SU-DHL-6 (cell line): ENCODE results near the gene SCIMP.

Source experiments
- H2AFZ ChIP-seq: fragments of 200-600 bp; sonication (generic); 2 replicates; pipeline ENCODE4 v1.6.1; 2014; ENCODE audit warnings: low read depth, mild to moderate bottlenecking, moderate library complexity, mixed read lengths, antibody characterized with exemption, low read length; ENCODE audit not compliant: severe bottlenecking
- H3F3A ChIP-seq: fragments of 200-600 bp; shearing (Covaris generic); 2 replicates; pipeline ENCODE4 v1.6.0; 2016; ENCODE audit warnings: antibody characterized with exemption, mild to moderate bottlenecking; ENCODE audit not compliant: insufficient read depth
- H3K27ac ChIP-seq: fragments of 200-600 bp; sonication (generic); 2 replicates; pipeline ENCODE4 v1.5.1; 2016; ENCODE audit warnings: low read depth, mild to moderate bottlenecking, low read length, moderate library complexity, mixed read lengths
- H3K27me3 ChIP-seq: fragments of 200-600 bp; sonication (generic), shearing (Covaris generic); 2 replicates; pipeline ENCODE4 v1.6.0; 2014; ENCODE audit warnings: mild to moderate bottlenecking, low read length
- H3K36me3 ChIP-seq: fragments of 200-600 bp; sonication (generic); 2 replicates; pipeline ENCODE4 v1.6.1; 2014; ENCODE audit warnings: mild to moderate bottlenecking, low read length, mixed read lengths
- H3K4me2 ChIP-seq: fragments of 300-600, 200-600 bp; shearing (Covaris generic), sonication (generic); 2 replicates; pipeline ENCODE4 v1.6.0; 2014; ENCODE audit warnings: low read length, low read depth, mild to moderate bottlenecking; ENCODE audit not compliant: poor library complexity, severe bottlenecking
- H3K4me3 ChIP-seq: fragments of 200-600 bp; sonication (generic); 2 replicates; pipeline ENCODE4 v1.5.1; 2014; ENCODE audit warnings: antibody characterized with exemption, low read length, mild to moderate bottlenecking, mixed read lengths; ENCODE audit not compliant: insufficient read depth, poor library complexity, severe bottlenecking
- H3K79me2 ChIP-seq: fragments of 200-600 bp; sonication (generic); 2 replicates; pipeline ENCODE4 v1.6.1; 2014; ENCODE audit warnings: mild to moderate bottlenecking, low read length, moderate library complexity; ENCODE audit not compliant: insufficient read depth
- H3K9ac ChIP-seq: fragments of 200-600 bp; sonication (generic); 2 replicates; pipeline ENCODE4 v1.7.0; 2014; ENCODE audit warnings: mild to moderate bottlenecking, low read length
- H3K9me2 ChIP-seq: fragments of 200-600 bp; sonication (generic); replicated peaks from 2 replicates; pipeline ENCODE4 v1.6.1; 2014; ENCODE audit warnings: low read length; ENCODE audit not compliant: insufficient read depth
- H3K9me3 ChIP-seq: fragments of 200-600 bp; sonication (generic); 2 replicates; pipeline ENCODE4 v1.6.1; 2014; ENCODE audit warnings: low read length, mixed read lengths; ENCODE audit not compliant: insufficient read depth
- H4K20me1 ChIP-seq: fragments of 200-600 bp; sonication (generic); 2 replicates; pipeline ENCODE4 v1.6.1; 2014; ENCODE audit warnings: low read depth, mild to moderate bottlenecking, antibody characterized with exemption, low read length, moderate library complexity, mixed read lengths
- CTCF ChIP-seq: fragments of 200-600 bp; sonication (generic); IDR thresholded peaks from one replicate; pipeline ENCODE4 v1.5.1; 2017; ENCODE audit warnings: antibody characterized with exemption, mild to moderate bottlenecking, low read length, moderate library complexity; ENCODE audit not compliant: insufficient read depth, poor library complexity, severe bottlenecking
- EZH2phosphoT487 ChIP-seq: fragments of 200-600 bp; sonication (generic), shearing (Covaris generic); conservative IDR thresholded peaks from 2 replicates; pipeline ENCODE4 v1.6.1; 2018; ENCODE audit warnings: mild to moderate bottlenecking, antibody characterized with exemption, low read length, moderate library complexity, mixed read lengths

The SCIMP gene

GRCh38 chr17:5198472-5198871 lies 36.2 kb downstream of the SCIMP start:
- H3K4me2 ChIP-seq: peak overlapping the region; percentile 7
- TF ChIP-seq EZH2phosphoT487 (no peak), CTCF (no peak)
- H3K36me3 ChIP-seq: no peaks in the 10 kb centered on the region
- H3F3A ChIP-seq: peaks cover 43% of the 10 kb centered on the region
- H3K9ac ChIP-seq: peak overlapping the region; percentile 4; the same call in 1 of the 2 replicates
- H3K4me3 ChIP-seq: no peak overlapping the region
- H3K9me2 ChIP-seq: no peaks in the 10 kb centered on the region
- no peaks in the 10 kb centered on the region for H4K20me1 ChIP-seq
- peak overlapping the region; percentile 94 for H3K27ac ChIP-seq
- H3K9me3 ChIP-seq: no peaks in the 10 kb centered on the region
- H3K79me2 ChIP-seq: no peaks in the 10 kb centered on the region
- H2AFZ ChIP-seq: no peak overlapping the region
- no peaks in the 10 kb centered on the region for H3K27me3 ChIP-seq

GRCh38 chr17:5194346-5194745 lies 40.3 kb downstream of the SCIMP start:
- TF ChIP-seq EZH2phosphoT487: no peak
- no peak for TF ChIP-seq CTCF
- peaks cover 20% of the 10 kb centered on the region for H3F3A ChIP-seq
- H3K4me3 ChIP-seq: no peak overlapping the region
- H3K27ac ChIP-seq: no peak overlapping the region
- H3K27me3 ChIP-seq: no peaks in the 10 kb centered on the region
- no peak overlapping the region for H2AFZ ChIP-seq
- no peak overlapping the region for H3K9ac ChIP-seq
- H3K36me3 ChIP-seq: peaks cover 10% of the 10 kb centered on the region
- no peaks in the 10 kb centered on the region for H4K20me1 ChIP-seq
- no peak overlapping the region for H3K4me2 ChIP-seq
- H3K9me2 ChIP-seq: no peaks in the 10 kb centered on the region
- H3K79me2 ChIP-seq: peaks cover 22% of the 10 kb centered on the region
- peaks cover 5% of the 10 kb centered on the region; the same call in 1 of the 2 replicates for H3K9me3 ChIP-seq

GRCh38 chr17:5191541-5192417 lies 42.9 kb downstream of the SCIMP start, which contains the start of gene ZNF594:
TSS of gene ZNF594 (minus strand) at chr17:5191868. CDS start at chr17:5184256, 7,612 bp downstream.
- Histone ChIP-seq H3K27ac (peak within 1 kb of the TSS; percentile 26), H3K79me2 (peaks cover 23% of the 10 kb centered on the region), H3K9ac (peak within 1 kb of the TSS; percentile 76), H3K4me2 (peak within 1 kb of the TSS; percentile 91), H3F3A (peaks cover 13% of the 10 kb centered on the region), H3K9me2 (no peaks in the 10 kb centered on the region), H3K36me3 (peaks cover 27% of the 10 kb centered on the region), H3K27me3 (no peaks in the 10 kb centered on the region), H4K20me1 (no peaks in the 10 kb centered on the region), H2AFZ (peak within 1 kb of the TSS; percentile 57), H3K9me3 (peaks cover 8% of the 10 kb centered on the region; the same call in 1 of the 2 replicates), H3K4me3 (peak within 1 kb of the TSS; percentile 81)
- TF ChIP-seq CTCF (peak; percentile 78), EZH2phosphoT487 (no peak)
